NCI-H146 (cell line): ENCODE data around the gene RNU1-4.
"Not testable (repeated sequence)": the region's sequence is repeated elsewhere in the genome, so short reads cannot be mapped to it uniquely, and the experiment has no call there.

Experiments used
- DNase-seq: peaks from one replicate; lab custom pipeline; 2025; lab: John Stamatoyannopoulos, UW

The RNU1-4 gene

DNA sequence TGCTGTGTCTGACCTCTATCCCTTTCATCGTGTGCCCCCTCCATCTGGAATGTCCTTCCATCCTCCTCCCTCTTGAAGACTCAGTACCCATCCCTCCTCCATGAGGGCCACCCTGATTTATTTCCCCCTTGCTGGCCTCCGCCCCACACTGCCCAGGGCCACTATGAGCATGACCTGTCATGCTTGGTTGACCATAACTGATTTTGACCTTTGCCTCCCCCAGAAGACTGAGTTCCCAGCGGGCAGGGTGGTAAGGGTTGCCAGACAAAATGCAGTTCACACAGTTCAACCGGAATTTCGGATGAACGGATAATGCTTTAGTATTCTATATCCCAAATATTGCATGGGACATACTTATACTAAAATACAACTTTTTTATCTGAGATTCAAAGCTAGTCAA, 31.6 kb upstream of the RNU1-4 start:
- DNase-seq = not testable (repeated sequence)

DNA sequence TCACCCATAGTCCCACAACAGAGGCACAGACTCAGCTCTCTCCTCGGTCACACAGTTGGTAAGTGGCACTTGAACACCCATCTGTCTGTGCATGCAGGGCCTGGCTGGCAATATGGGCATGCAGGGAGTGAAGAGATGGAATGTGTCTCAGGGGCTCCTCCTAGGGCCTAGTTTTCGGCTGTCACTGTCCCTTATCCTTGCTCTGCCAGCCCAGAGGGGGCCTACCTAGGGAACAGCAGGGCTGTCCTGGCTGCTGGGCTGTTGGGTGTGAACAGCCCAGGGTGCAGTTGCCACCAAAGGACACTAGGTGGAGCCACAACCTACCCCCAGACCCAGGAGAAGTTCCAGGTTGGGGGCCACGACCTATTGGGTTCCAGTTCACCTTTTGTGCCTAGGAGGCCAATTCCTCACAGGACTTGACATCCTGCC, 30.6 kb upstream of the RNU1-4 start:
- not testable (repeated sequence) for DNase-seq

DNA sequence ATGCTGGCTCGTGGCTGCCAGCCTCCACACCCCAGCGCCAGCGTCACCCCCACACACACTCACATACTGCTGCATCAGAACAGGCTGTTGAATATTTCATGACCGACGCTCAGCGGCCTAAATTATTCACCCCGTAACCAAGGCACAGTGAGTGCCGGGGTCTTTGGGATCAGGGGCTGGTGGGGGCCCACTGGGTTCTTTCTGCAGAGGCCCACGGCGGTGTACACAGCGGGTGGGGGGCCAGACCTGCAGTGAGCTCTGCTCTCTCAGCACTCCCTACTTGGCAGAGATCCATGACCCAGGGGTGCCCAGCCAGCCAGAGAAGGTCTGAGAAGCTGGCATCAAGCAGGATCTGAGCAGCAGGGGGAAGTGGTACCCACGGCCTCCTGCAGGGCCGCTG, 29.7 kb upstream of the RNU1-4 start:
- DNase-seq = not testable (repeated sequence)

DNA sequence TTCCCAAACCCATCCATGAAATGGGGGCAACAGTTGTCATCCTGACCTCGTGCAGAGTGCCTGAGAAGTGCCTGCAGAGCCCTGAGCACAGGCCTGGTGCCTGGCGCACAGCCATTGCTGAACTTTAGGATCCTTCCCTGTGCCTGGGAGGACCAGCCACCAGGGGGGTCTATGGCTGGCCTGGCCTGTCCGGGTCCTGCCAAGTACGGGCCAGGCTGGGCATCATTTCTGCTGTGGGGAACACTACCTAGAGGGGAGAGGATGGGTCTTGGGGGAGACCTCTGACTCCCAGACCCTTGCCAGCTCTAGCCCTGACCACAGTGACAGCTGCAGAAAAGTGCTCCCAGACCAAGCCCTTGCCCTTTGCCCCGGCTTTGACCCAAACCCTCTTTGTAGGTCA, 28.2 kb upstream of the RNU1-4 start:
- not testable (repeated sequence) for DNase-seq

DNA sequence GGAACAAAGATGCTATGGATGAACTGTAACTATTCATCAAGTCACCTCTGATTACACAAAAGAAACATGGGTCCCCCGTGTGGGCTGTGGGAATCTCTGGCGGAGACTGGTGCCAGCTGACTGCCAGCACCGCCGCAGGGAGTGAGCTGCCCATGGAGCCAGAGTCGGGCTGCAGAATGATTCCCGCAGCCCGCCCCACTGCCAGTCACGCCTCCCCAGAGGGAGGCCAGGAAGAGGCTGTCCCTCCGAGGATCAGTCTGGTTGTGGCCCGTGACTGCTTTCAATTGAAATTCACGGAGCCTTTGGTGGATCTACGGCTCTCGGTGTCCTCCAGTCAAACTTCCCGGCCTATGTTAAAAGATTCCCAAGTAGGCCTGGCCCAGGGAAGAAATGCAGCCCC, 27.7 kb upstream of the RNU1-4 start:
- DNase-seq = not testable (repeated sequence)

DNA sequence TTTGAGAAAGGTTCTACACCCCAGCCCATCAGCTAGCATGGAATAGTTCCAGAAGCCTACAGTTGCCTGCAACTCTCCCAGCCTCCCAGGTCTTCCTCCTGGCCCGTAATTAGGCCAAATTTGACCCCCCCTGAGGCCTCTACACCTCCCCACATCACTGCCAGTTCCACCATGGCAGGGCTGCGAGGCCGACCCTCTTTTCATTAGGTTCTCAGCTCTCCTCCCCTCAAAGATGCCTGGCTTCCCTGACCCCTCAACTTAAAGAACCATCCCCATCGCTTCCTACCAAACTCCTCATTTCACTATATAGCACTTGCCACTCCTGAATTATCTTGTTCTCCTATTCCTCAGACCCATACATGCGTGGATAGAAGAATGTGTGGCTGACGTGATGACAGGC, 27.3 kb upstream of the RNU1-4 start:
- DNase-seq = not testable (repeated sequence)

DNA sequence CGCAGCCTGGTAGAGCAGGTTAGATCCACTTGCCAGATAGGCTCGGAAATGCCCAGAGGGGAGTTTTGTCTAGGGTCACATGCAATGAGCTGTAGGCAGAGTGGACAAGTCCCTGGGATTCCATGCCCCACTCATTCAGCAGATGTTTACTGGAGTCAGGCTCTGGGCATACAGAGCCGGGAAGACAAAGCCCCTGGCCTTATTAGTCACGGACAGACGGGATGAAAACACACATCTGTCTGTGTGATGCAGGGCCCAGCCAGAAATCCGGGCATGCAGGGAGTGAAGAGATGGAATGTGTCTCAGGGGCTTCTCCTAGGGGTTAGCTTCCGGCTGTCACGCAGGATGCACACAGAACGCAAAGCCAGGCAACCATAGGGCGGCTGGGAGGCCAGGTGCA, 26.8 kb upstream of the RNU1-4 start:
- DNase-seq = not testable (repeated sequence)

DNA sequence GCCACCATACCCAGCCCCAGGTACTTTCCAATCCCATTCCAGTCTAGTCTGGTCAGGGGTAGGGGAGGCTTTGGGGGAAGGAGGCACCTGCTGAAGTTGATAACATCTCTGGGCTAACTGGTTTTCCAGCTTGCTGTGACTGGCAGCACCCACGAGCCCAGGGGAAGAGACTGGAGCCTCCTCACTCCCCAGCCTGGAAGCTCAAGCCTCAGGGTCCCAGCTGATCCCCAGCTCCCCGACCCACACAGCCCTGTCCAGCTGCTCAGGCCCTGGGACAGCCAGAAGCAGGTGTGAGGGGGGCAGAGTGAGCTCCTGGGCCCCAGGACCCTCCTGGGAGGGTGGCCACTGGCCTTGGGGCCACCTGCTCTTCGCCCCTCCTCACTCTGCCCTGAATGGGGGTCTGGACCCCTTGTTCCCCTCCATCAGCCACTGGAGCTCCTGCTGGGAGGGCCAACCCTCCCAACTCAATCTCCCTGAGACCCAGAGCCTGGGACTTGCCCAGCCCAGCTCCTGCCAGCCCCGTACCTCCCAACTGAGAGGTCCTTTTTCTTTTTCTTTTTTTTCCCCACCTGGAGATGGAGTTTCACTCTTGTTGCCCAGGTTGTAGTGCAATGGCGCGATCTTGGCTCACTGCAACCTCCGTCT, 23.5 kb upstream of the RNU1-4 start:
- DNase-seq = no peak

DNA sequence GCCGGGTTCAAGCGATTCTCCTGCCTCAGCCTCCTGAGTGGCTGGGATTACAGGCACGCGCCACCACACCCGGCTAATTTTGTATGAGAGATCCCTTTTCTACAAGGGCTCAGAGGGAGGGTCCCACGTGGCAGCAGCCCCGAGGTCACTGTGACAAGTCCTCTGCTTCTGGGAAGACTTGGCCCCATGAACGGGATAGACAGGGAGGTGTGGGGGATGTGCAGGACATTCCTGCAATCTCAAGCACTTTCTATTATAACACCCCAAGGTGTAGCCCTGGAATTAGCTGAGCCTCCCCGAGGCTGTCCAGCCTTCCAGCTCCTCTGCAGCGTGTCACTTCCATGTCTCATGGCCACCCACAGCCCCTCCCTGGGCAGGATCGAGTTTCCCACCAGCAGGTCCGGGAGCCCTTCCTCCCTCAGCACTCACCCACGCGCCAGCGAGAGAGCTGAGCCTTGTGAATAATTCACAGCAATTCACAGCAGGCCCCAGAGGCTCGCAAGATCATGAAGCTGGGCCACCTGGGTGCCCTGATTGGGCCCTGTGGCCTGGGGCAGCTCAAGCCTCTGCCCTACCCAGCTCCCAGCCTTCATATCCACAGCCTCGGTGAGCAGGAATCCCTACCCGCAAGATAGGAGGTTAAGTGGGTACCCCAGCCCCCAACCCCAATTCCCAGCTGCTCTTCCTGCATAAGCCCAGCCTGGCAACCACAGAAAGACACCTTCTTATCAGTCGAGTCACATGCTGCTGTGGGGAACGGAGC, 22.8 kb upstream of the RNU1-4 start:
- no peak for DNase-seq

DNA sequence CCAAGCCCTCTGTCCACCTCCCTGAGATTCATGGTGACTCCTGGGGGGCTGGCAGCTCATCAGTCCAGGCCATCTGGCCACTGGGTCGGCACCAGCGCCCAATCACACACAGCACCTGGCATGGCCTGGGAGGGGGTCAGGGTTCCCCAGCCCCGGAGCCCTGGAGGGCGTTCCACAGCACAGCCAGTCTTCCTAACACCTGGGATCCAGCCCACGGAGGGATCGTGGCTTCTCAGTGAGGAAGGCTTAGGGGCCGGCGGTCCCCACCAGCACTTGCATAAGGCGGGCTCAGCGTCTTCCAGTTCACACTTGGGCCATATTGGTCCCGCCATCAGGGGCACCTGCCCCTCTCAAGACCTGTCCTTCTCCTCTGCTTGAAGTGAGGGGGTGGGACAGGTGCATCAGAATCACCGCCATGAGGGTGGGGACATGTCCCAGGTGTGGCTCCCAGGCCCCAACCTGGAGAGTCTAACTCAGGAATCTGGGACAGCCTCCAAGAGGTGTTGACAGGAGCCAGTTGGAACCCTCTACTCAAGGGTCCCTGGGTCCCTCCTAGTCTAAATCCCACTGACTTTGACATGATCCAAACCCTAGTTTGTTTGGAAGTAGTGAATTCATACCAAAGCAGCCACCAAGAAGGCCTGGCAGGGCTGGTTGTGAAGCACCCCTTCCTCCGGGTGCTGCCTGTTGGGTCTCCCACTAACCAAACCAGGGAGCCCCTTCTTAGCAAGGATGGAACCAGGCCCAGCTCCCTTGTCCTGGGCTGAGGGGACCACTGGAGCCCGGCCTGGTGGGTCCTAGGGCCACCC, 22.0 kb upstream of the RNU1-4 start:
- DNase-seq = not testable (repeated sequence)

DNA sequence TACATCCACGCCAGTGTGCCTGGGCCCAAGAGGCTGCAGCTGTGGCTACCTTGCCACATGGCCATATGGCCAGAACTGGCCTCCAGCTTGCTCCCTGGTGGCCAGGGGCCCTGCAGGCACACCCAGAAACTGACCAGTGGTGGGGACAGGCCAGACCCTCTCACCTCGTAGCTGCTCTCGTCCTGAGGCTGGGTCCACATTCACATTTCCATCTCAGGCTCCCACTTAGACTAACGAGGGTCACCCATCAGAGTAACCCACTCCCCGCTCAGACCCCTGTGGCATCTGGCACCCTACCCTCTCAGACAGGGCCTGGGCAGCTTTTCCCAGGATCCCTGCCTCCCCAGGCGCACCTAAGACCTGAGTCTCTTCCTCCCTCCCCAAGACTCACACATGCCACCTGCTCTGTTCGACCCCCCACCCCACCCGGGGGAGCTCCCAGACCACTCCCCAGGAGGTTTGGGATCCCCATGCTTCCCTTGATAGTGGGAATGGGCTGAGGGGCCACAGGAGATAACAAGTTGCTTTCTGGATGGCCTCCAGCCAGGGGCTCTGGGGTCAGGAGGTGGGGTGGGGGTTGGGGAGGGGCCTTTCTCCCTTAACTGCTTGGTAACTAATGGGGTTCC, 21.3 kb upstream of the RNU1-4 start:
- no peak for DNase-seq

DNA sequence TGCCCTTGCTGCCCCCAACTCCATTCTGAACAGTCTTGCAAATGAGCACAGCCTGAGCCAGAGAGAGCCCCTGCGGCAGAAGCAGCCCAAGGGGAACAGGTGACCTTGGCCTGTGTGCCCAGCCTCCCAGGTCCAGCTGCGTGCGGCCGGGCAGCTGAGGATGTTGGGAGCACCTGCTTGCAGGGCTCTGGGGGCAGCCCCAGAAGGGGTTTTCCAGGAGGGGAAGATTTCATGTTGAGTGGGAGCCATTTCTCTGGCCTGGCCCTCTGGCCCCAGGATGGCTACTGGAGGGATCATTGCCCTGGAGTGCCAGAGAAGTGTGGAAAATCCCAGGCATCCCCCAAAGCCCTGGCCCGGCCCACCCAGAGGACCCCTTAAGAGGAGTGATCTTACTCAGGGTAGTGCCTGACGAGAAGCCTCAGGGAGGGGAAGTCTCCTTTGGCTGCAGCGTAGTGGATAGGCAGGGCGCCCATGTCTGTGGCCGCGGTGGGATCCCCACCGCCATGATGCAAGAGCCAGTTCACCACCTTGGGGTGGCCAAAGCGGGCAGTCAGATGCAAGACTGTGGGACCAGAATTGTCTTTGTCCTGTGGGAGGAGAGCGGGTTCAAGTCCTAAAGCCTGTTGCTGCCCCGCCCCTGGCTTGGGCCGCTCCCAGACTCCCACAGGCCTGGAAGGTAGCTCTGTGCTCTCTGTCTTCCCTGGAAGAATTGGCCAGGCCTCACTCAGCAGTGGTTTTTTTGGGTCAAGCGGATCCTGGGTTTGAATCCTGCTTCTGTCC, 20.6 kb upstream of the RNU1-4 start:
- no peak for DNase-seq

DNA sequence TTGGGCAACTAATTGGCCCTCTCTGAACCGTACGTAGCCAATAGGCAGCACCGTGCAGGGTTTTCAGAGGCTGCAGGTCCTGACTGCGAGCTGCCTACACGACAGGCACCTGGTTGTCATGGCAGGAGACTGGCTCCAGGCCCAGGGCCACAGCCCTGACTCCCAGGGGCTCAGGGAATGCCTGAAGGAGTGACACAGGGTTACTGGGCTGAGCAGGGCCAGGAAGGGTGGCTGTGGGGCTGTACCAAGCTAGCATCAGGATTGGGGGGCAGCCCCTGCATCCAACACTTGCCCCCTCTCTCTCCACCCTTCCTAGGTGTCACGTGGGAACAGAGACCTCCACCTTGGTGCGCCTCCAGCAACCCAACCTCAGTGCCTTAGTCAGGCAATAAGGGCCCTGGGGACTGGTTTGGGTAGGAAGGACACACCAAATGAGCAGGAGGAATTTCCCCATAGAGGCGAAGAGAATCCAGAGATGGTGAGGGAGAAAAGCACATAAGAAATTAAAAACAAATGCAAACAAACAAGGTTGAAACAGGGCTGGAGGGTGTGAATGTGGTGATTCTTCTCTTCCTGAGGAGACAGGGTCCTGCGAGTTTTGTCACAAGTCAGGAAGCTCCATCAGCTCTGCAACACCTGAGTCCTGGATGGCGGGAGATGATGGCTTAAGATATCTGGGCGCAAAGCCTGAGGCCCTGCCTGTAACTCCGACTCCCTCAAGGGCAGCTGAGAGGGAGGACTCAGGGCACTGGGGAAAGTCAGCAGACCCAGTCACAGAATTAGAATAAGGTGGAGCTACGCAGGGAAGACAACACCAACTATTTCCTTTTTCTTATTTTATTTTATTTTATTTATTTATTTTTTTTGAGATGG, 19.7 kb upstream of the RNU1-4 start:
- DNase-seq = no peak

DNA sequence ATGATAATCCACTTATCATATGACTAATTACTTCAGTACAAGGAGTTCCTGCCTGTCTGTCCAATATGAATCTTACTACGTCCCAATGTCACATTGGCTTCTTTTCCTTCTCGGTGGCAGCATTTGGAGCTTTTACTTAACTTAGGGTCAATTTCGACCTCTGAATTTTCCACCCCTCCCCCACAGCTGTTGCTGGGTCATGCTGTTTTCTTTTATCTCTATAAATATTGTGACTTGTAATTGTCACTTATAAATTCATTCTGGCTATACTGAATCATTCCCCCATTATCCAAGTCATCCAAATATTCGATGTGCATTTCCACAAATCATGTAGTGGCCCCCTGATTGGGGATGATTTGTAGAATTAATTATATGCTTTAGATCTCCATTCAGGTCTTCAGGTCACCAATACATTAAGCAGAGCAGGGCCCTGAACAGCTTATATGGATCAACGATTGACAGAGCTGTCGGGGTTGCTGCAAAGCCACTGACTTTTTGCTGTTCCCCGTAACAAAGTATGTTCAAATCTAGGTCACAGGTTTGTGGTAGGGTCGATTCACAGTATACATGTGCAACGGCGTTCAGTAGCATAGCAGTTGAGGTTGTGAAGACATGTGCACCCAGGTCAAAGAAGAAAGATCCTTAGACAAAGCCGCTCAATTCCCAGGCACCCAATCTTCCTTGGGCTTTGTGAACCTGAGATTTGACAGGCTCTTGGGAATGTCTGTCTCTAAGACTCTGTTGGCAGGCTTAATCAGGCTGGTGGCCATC, 18.3 kb upstream of the RNU1-4 start:
- DNase-seq = no peak

DNA sequence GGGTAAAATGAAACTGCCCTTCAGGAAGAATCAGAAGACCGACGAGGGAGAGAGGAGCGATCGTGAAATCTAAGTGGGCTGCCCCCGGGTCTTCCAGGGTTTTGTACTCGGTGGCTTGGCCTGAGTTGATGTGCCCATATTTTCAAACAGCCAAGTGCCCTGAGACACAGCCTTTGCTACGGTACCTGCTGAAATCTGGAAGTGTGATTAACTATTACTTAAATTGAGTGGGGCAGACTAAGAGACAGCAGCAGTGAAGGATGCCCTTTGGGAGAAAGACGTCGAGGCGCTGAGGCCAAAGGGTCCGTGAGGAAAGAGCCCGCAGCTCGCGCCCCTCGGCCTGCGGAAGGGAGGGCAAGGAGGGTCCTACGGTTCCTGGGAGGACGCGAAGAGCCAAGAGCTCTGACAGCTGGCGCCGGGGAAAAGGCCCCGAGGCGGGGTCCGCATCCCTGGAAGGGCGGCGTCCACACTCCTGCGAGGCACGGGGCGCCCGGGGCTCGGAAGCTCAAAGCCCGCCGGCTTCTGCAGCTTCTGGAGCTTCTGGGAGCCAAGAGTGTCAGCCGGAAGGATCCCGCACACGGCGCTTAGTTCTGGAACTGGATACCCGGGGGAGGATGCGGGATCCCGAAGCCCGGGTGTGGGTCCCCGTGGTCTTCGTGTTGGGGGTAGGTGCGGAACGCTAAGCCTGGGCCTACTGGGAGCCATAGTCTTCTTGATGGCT, 15.4 kb upstream of the RNU1-4 start:
- DNase-seq = no peak

DNA sequence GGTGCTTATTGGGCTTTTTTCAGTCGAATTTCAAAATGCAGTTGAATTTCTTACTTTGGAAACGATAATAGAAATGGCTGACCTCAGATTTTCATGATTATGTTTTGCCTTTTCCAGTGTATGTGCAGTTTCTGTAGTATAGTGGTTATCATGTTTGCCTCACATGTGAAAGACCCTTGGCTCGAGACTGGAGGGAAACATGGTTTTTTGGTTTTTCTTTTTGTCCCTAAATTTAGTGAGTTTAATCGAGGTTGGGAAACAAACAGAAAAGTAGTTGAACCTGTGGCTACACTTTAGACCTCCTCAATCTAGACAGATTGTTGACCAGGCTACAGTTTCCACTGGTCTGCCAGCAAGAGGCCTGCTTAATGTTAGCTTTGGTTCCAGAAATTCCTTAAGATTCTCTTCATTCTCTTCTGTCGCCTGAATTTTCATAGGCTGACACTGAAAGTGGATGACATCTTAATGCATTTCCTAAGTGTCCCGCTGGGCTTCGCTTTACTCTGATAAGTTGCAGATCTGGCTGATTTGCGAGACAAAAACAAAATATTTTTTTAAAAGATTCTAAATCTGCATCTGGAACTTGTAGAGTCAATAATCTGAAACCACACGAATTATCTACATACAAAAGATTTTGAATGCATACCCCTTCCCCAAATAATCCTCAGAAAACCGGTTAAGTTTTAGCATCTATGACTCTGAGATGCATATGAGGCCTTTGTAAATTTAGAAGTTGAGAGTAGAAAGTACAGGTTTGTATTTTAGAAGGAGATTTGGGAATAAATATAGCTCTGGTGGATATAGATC, 14.7 kb upstream of the RNU1-4 start:
- DNase-seq = not testable (repeated sequence)

DNA sequence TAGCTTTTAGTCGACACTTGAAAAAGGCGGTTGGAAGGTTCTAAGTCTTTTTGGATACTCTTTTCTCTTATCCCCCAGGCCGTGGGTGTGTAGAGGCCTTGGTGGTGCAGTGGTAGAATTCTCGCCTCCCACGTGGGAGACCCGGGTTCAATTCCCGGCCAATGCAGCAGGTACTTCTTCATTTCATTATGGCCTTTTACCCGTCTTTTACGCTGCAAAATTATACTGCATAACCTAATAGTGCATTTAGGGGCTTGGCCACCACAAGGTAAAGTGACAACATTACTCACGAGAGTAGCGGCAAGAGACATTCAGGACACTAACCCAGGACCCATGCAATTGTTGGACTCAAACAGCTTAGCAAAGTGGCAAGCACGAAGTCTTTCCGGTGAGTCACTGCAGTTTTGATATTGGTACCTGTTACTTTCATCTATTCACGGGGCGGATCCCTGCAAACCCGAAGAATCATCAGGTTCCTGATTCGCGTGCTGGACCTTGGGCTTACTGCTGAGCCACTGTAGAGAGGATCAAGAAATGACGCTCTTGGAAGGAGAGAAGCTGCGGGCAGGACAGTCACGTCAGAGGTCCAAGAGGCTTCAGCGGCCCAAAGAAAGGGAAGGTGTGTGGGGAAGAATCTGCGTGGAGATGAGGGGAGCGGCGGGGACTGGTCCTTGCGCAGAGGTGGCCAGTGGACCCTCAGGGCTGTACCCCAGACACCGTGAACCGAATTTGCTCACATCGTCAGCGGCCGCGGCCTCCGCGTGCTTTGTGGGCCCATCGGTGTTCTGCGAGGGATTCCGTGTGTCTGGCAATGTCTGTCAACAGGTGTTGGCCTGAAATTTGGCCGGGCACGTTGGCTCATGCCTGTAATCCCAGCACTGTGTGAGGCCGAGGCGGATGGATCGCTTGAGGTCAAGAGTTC, 12.9 kb upstream of the RNU1-4 start:
- peak; percentile 78 for DNase-seq
